ENCODE measurements around the gene RASSF6.
A peak's percentile ranks its signal among the peaks of the same experiment; 100 is the strongest.
"Not testable (repeated sequence)": the region's sequence is repeated elsewhere in the genome, so short reads cannot be mapped to it uniquely, and the experiment has no call there.

Gene RASSF6

GRCh38 chr4:73665924-73666323 lies 45.7 kb upstream of the RASSF6 start:
- POLR2A ChIA-PET; H3K9me3 ChIP-seq (ENCODE audit: control insufficient read depth, insufficient read depth, low read depth, low read length); H3K36me3 ChIP-seq (ENCODE audit: control insufficient read depth in 2 of 2, insufficient read depth in 1 of 2, low read length in 2 of 2); H3K4me3 ChIP-seq (ENCODE audit: low read depth, low read length); H3K4me1 ChIP-seq (ENCODE audit: control insufficient read depth, insufficient read depth, low read length); H3K27ac ChIP-seq (ENCODE audit: extremely low read depth, low read depth, low read length): not testable (repeated sequence)
- CTCF ChIA-PET, result interaction anchor here (0.7 kb wide), 1 partner anchor 14 kb away, joined by 3 read pairs; no protein-coding TSS in a partner anchor
- 0 out of 2 replicates have a peak, but pooled peaks have one; percentile 19 for TF ChIP-seq SCRT2 (tag by site-specific recombination; IDR thresholded peaks at IDR 0.05)

- H3K4me1 ChIP-seq (ENCODE audit: control insufficient read depth, insufficient read depth, low read length), result no peaks in the 10 kb centered on the region
- no peak overlapping the region for H3K4me3 ChIP-seq (ENCODE audit: low read depth, low read length)
- H3K36me3 ChIP-seq (ENCODE audit: control insufficient read depth in 2 of 2, insufficient read depth in 1 of 2, low read length in 2 of 2), result no peaks in the 10 kb centered on the region
- TF ChIP-seq ZFP3 (tag by site-specific recombination; IDR thresholded peaks at IDR 0.05; ENCODE audit: low read depth), result no peak
- TF ChIP-seq SETDB1 (IDR thresholded peaks at IDR 0.05; ENCODE audit: insufficient read length, low read length), result no peak
- TF ChIP-seq ZNF658 (tag by site-specific recombination; IDR thresholded peaks at IDR 0.05), result no peak
- no peak for TF ChIP-seq HIC1 (tag by site-specific recombination; IDR thresholded peaks at IDR 0.05)
- TF ChIP-seq ZNF707 (tag by site-specific recombination; IDR thresholded peaks at IDR 0.05), result no peak
- TF ChIP-seq ZNF48 (tag by site-specific recombination; IDR thresholded peaks at IDR 0.05), result no peak
- TF ChIP-seq TCF7L2 (IDR thresholded peaks at IDR 0.05; ENCODE audit: borderline replicate concordance, low read depth, low read length), result no peak
- TF ChIP-seq ZBTB8A (tag by site-specific recombination; IDR thresholded peaks at IDR 0.05), result no peak
- no peak for TF ChIP-seq ZNF23 (tag by site-specific recombination; IDR thresholded peaks at IDR 0.05; ENCODE audit: borderline replicate concordance)
- TF ChIP-seq ZNF274 (IDR thresholded peaks at IDR 0.05; ENCODE audit: low read length), result no peak
- TF ChIP-seq ZNF274 (tag by site-specific recombination; IDR thresholded peaks at IDR 0.05; ENCODE audit: borderline replicate concordance), result no peak
- TF ChIP-seq ZNF404 (tag by site-specific recombination; IDR thresholded peaks at IDR 0.05), result no peak
- no peak for TF ChIP-seq ZNF302 (tag by site-specific recombination; IDR thresholded peaks at IDR 0.05; ENCODE audit: low read depth)
- H3K9me3 ChIP-seq (ENCODE audit: control insufficient read depth, insufficient read depth, low read depth, low read length), result no peaks in the 10 kb centered on the region
- POLR2A ChIA-PET, result no interaction called here
- H3K27ac ChIP-seq (ENCODE audit: extremely low read depth, low read depth, low read length), result no peak overlapping the region
- CTCF ChIA-PET, result interaction anchor here (0.6 to 4.1 kb wide), 6 partner anchors 15 to 470 kb away, joined by 3 to 29 read pairs (median 4); no protein-coding TSS in a partner anchor
Observed at GRCh38 chr4:73664470-73664869, 44.2 kb upstream of the RASSF6 start.

GRCh38 chr4:73663576-73663975 lies 43.3 kb upstream of the RASSF6 start:
- H3K4me1 ChIP-seq (ENCODE audit: control insufficient read depth, insufficient read depth, low read length), result no peaks in the 10 kb centered on the region
- H3K27ac ChIP-seq (ENCODE audit: extremely low read depth, low read depth, low read length), result no peak overlapping the region
- CTCF ChIA-PET, result interaction anchor here (0.6 to 4.1 kb wide), 11 partner anchors 9 to 517 kb away, joined by 3 to 29 read pairs (median 5); no protein-coding TSS in a partner anchor
- no peaks in the 10 kb centered on the region for H3K36me3 ChIP-seq (ENCODE audit: control insufficient read depth in 2 of 2, insufficient read depth in 1 of 2, low read length in 2 of 2)
- no peak overlapping the region for H3K4me3 ChIP-seq (ENCODE audit: low read depth, low read length)
- no peaks in the 10 kb centered on the region for H3K9me3 ChIP-seq (ENCODE audit: control insufficient read depth, insufficient read depth, low read depth, low read length)
- TF ChIP-seq ZSCAN23 (tag by site-specific recombination; IDR thresholded peaks at IDR 0.05) (no peak), OVOL3 (tag by site-specific recombination; IDR thresholded peaks at IDR 0.05) (no peak), ZFP3 (tag by site-specific recombination; IDR thresholded peaks at IDR 0.05; ENCODE audit: low read depth) (no peak), KLF8 (tag by site-specific recombination; IDR thresholded peaks at IDR 0.05) (no peak), ZNF211 (tag by site-specific recombination; IDR thresholded peaks at IDR 0.05; ENCODE audit: low read depth) (no peak)
- POLR2A ChIA-PET, result no interaction called here
